Stomach (tissue), 4 donors: ENCODE results near the gene ENO2.

Experiments
- EP300 ChIP-seq: sonication (generic); formaldehyde crosslinking; IDR thresholded peaks from one replicate; pipeline ENCODE4 v1.6.1; 2017; ENCODE audit warnings: antibody characterized with exemption
- POLR2AphosphoS5 ChIP-seq, 3 donors: sonication (generic); formaldehyde crosslinking; IDR thresholded peaks; one replicate each; pipeline ENCODE4 v1.6.1; 2016; ENCODE audit warnings: antibody characterized with exemption in 3 of 3
- TF ChIP-seq, protein P1 (sequence below), 7 experiments: fragments of 450-650 bp in 4 of 7; fragments of 200-600 bp in 3 of 7; sonication (generic) in 3 of 7; IDR thresholded peaks; one replicate each; pipeline ENCODE4 v1.5.1; 2016 to 2019; ENCODE audit warnings: antibody characterized with exemption in 7 of 7, control low read depth in 2 of 7, mild to moderate bottlenecking in 1 of 7

DNA sequence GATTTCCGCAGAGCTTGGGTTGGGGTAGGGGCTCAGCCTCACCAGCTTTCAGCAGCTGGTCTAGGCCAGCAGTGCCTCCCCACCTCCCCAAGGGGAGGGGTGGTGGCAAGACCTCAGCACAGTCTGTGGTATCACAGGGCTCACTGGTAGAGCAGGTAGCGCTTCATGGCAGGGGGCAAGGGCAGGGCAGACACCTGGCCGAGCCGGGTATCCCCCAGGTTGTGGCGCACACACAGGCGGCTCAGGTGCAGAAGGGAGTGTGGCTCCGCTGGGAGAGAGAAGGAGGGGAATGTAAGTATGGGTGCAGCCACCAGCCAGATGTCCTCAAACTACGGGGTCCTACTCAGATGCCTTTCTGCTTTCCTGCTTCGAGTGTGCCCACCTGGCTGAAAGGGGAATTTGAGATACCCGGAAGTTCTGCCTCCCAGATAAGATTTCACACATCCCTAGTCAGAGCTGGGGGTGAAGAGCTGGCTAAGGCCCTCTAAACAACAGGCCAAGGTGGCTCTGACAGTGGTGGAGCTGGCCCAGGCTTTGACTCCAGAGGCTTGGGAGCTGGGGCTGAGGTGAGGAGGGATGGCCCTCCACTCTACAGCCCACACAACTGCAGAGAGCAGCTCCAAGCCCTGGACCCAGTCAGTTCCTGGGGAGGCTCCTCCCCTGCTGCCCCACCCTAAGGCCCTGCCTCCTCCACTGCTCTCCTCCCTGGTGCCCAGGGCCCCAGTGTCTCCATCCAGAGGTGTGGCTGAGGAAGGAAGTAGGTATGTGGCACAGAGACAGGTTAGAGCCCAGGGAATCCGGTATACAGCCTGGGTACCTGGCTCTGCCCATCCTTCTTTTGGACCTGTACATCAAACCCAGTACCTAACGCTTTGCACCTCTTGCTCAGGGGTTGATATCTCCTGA lies 43.1 kb upstream of the ENO2 start:
- TF ChIP-seq, protein P1, sequence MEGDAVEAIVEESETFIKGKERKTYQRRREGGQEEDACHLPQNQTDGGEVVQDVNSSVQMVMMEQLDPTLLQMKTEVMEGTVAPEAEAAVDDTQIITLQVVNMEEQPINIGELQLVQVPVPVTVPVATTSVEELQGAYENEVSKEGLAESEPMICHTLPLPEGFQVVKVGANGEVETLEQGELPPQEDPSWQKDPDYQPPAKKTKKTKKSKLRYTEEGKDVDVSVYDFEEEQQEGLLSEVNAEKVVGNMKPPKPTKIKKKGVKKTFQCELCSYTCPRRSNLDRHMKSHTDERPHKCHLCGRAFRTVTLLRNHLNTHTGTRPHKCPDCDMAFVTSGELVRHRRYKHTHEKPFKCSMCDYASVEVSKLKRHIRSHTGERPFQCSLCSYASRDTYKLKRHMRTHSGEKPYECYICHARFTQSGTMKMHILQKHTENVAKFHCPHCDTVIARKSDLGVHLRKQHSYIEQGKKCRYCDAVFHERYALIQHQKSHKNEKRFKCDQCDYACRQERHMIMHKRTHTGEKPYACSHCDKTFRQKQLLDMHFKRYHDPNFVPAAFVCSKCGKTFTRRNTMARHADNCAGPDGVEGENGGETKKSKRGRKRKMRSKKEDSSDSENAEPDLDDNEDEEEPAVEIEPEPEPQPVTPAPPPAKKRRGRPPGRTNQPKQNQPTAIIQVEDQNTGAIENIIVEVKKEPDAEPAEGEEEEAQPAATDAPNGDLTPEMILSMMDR (IDR thresholded peaks at IDR 0.05): no peak
- TF ChIP-seq EP300 (no peak), POLR2AphosphoS5 (IDR thresholded peaks at IDR 0.05) (peak in 2 of 3 donors; percentile 24 to 64)
